Mucosa of descending colon (tissue), 3 donors: ENCODE data around the gene KLK12. TPM values are rescaled to one million over a fixed set of nuclear protein-coding genes. Genes with fewer than 3 reads are reported as not detected.

Experiments
- ATAC-seq: fragments of 200-7000 bp; cut with Tn5 transposase; one replicate; pipeline ENCODE4 v1.9.1; 2020; ENCODE audit warnings: mild to moderate bottlenecking, moderate library complexity
- DNase-seq, 3 donors: peaks; one replicate each; pipeline ENCODE4 v3.0.0-alpha.2; 2020
- H3K36me3 ChIP-seq: fragments of 200-600 bp; one replicate; pipeline ENCODE4 v1.8.0; 2021; ENCODE audit warnings: low read depth, mild to moderate bottlenecking
- H3K4me1 ChIP-seq: fragments of 200-600 bp; one replicate; pipeline ENCODE4 v1.8.0; 2021; ENCODE audit warnings: low read depth, mild to moderate bottlenecking
- H3K4me3 ChIP-seq: fragments of 200-600 bp; one replicate; pipeline ENCODE4 v1.8.0; 2021; ENCODE audit warnings: mild to moderate bottlenecking
- H3K9me3 ChIP-seq: fragments of 200-600 bp; one replicate; pipeline ENCODE4 v1.8.0; 2021; ENCODE audit warnings: mild to moderate bottlenecking
- CTCF ChIP-seq: fragments of 200-600 bp; IDR thresholded peaks from one replicate; pipeline ENCODE4 v1.8.0; 2022; ENCODE audit warnings: antibody characterized with exemption, mild to moderate bottlenecking
- intact Hi-C, 2 donors: fragments of 100-400 bp; cut with DNase I in 1 of 2; cut with micrococcal nuclease in 1 of 2; formaldehyde crosslinking; loops; one replicate each; pipeline versions ENCODE4 v1.11.0 to v1.11.1; 2022; cut with DNase I, micrococcal nuclease
- total RNA-seq, 3 donors: library from RNA; stranded (reverse); fragmentation: NEBNext Ultra II Directional in 2 of 3; extraction: Animal tissue kit (Norgen Biotek cat#: 25700) in 2 of 3; gene quantifications; one replicate each; pipeline versions ENCODE4 v1.2.1 to v1.2.4, GENCODE V29; 2021 to 2023
- donor health status: DM: no; HTN: no; CAD: no; lungs with moderate emphysema.
- donor health status: DM: no; HTN: no; CAD: no.
- donor health status: DM: no; HTN: yes; CAD: no.

KLK12 gene
- total RNA-seq, 3 donors from 2014 or later: 1.0 TPM; not detected in 2

- ATAC-seq (peak; percentile 25), DNase-seq (no peak)
- Histone ChIP-seq H3K9me3 (no peaks in the 10 kb centered on the region), H3K36me3 (no peaks in the 10 kb centered on the region), H3K4me1 (no peaks in the 10 kb centered on the region), H3K4me3 (no peak overlapping the region)
- no peak for TF ChIP-seq CTCF
- intact Hi-C loops: no loop called here
Measured at GRCh38 chr19:51002542-51003311, 32.1 kb downstream of the KLK12 start.

GRCh38 chr19:51002089-51002532, 32.7 kb downstream of the KLK12 start:
- H3K4me1 ChIP-seq: no peaks in the 10 kb centered on the region
- intact Hi-C loops: no loop called here
- H3K4me3 ChIP-seq: no peak overlapping the region
- H3K9me3 ChIP-seq: no peaks in the 10 kb centered on the region
- TF ChIP-seq CTCF: no peak
- no peaks in the 10 kb centered on the region for H3K36me3 ChIP-seq
- no peak for DNase-seq
- ATAC-seq: no peak

- no peaks in the 10 kb centered on the region for H3K36me3 ChIP-seq
- no peaks in the 10 kb centered on the region for H3K9me3 ChIP-seq
- no peak for DNase-seq
- H3K4me3 ChIP-seq: no peak within 1 kb of the TSS
- no peaks in the 10 kb centered on the region for H3K4me1 ChIP-seq
- ATAC-seq: no peak
- intact Hi-C loops: no loop called here
- TF ChIP-seq CTCF: no peak
Measured at GRCh38 chr19:51001515-51001914, 33.3 kb downstream of the KLK12 start, which contains the start of gene KLK8. KLK8 (minus strand) TSS chr19:51001604; CDS start chr19:51001167, 437 bp downstream.

GRCh38 chr19:51000981-51001380, 33.8 kb downstream of the KLK12 start:
- no peak for TF ChIP-seq CTCF
- Histone ChIP-seq H3K9me3 (no peaks in the 10 kb centered on the region), H3K4me1 (no peaks in the 10 kb centered on the region), H3K36me3 (no peaks in the 10 kb centered on the region), H3K4me3 (no peak overlapping the region)
- ATAC-seq: no peak
- no peak for DNase-seq
- intact Hi-C loops: no loop called here

- no peaks in the 10 kb centered on the region for H3K4me1 ChIP-seq
- H3K4me3 ChIP-seq: no peak overlapping the region
- DNase-seq: no peak
- no peak for TF ChIP-seq CTCF
- H3K36me3 ChIP-seq: no peaks in the 10 kb centered on the region
- H3K9me3 ChIP-seq: no peaks in the 10 kb centered on the region
- intact Hi-C loops: no loop called here
- ATAC-seq: no peak
Measured at GRCh38 chr19:51000426-51000825, 34.4 kb downstream of the KLK12 start.
